GM12865 (cell line): ENCODE results near the gene GPLD1.
"Not testable (repeated sequence)": the region's sequence is repeated elsewhere in the genome, so short reads cannot be mapped to it uniquely, and the experiment has no call there.

Experiments
- DNase-seq: peaks from one replicate; pipeline ENCODE4 v3.0.0; 2010; ENCODE audit warnings: low read depth
- H3K4me3 ChIP-seq: 2 replicates; pipeline ENCODE4 v1.5.1; 2011; ENCODE audit warnings: mild to moderate bottlenecking, low read depth, low read length, control low read depth
- TF ChIP-seq, protein P1 (sequence below): IDR thresholded peaks from 2 replicates; pipeline ENCODE4 v1.5.1; 2011; ENCODE audit warnings: low read length, control low read depth, low read depth, inconsistent platforms; ENCODE audit not compliant: insufficient read depth; ENCODE audit errors: missing control alignments

The GPLD1 gene

DNA sequence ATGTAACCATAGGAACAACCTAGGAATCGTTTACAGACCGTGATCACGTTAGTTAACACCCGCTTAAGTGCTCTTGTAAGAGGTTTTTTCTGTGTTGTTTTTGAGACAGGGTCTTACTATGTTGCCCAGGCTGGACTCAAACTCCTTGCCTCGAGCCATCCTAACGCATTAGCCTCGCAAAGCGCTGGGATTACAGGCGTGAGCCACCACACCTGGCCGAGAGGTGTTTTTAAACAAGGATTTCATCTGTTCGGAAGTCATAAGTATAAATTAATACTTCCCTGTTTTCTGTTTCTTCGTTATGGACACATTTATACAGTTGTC lies 85.9 kb downstream of the GPLD1 start:
- peak overlapping the region; percentile 77 for H3K4me3 ChIP-seq
- TF ChIP-seq, protein P1, sequence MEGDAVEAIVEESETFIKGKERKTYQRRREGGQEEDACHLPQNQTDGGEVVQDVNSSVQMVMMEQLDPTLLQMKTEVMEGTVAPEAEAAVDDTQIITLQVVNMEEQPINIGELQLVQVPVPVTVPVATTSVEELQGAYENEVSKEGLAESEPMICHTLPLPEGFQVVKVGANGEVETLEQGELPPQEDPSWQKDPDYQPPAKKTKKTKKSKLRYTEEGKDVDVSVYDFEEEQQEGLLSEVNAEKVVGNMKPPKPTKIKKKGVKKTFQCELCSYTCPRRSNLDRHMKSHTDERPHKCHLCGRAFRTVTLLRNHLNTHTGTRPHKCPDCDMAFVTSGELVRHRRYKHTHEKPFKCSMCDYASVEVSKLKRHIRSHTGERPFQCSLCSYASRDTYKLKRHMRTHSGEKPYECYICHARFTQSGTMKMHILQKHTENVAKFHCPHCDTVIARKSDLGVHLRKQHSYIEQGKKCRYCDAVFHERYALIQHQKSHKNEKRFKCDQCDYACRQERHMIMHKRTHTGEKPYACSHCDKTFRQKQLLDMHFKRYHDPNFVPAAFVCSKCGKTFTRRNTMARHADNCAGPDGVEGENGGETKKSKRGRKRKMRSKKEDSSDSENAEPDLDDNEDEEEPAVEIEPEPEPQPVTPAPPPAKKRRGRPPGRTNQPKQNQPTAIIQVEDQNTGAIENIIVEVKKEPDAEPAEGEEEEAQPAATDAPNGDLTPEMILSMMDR: no peak
- DNase-seq: no peak

DNA sequence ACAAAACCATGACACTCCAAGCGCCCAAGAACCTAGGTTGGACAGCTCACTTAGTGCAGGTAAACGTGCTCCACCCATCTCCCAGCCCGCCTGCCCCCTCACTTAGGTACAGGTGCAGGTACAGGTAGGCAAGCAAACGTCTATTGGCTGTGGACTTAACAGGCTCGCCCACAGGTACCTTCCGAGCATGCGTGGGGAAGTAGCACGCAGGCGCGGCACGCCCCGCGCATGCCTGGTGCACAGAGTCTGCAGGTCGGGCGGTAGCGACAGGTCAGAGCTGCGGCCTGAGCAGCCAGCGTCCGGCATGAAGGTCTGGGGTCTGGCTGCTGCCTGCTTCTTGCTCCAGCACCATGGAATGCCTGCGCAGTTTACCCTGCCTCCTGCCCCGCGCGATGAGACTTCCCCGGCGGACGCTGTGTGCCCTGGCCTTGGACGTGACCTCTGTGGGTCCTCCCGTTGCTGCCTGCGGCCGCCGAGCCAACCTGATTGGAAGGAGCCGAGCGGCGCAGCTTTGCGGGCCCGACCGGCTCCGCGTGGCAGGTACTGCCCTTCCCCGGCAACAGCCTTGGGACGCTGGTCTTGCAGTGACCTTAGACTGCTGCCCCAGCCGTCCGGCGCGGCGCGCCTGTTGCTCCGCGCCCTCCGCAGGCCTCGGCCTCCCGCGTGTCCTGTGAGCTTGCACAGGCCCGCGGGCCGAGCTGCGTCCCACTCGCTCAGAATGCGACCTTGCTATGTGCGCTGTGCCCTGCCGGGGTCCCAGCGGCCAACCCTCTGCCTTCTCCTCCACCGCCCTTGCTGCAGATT lies 86.5 kb downstream of the GPLD1 start, which contains the start of gene MRS2:
TSS of gene MRS2 (plus strand) at position 240 of the 804 bp plus-strand sequence. CDS start at position 351, 111 bp downstream.
- peak within 1 kb of the TSS; percentile 77 for H3K4me3 ChIP-seq
- peak; percentile 92 for DNase-seq
- TF ChIP-seq, protein P1: no peak

DNA sequence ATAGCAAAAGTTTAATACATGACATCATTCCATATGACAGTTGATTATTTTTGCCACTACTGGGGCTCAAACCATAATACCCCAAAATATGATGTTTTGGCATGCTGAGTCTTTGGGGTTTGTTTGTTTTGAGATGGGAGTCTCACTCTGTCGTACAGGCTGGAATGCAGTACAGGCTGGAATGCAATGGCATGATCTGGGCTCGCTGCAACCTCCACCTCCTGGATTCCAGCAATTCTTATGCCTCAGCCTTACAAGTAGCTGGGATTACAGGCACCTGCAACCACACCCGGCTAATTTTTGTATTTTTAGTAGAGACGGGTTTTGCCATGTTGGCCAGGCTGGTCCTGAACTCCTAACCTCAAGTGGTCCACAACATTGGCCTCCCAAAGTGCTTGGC lies 87.9 kb downstream of the GPLD1 start:
- no peak for DNase-seq
- TF ChIP-seq, protein P1: no peak

DNA sequence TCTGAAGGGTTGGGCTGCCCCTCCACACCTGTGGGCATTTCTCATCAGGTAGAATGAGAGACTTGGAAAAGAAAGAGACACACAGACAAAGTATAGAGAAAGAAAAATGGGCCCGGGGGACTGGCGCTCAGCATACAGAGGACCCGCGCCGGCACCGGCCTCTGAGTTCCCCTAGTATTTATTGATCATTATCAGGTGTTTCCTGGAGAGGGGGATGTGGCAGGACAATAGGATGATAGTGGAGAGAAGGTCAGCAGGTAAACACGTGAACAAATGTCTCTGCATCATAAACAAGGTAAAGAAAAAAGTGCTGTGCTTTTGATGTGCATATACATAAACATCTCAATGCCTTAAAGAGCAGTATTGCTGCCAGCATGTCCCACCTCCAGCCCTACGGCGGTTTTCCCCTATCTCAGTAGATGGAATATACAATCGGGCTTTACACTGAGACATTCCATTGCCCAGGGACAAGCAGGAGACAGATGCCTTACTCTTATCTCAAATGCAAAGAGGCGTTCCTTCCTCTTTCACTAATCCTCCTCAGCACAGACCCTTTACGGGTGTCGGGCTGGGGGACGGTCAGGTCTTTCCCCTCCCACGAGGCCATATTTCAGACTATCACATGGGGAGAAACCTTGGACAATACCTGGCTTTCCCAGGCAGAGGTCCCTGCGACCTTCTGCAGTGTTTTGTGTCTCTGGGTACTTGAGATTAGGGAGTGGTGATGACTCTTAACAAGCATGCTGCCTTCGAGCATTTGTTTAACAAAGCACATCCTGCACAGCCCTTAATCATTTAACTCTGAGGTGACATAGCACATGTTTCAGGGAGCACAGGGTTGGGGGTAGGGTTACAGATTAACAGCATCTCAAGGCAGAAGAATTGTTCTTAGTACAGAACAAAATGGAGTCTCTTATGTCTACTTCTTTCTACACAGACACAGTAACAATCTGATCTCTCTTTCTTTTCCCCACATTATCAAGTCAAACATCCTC lies 89.0 kb downstream of the GPLD1 start:
- not testable (repeated sequence) for DNase-seq

More for the DNA sequence above, 87.9 kb downstream of the GPLD1 start:
- H3K4me3 ChIP-seq: no peak overlapping the region

DNA sequence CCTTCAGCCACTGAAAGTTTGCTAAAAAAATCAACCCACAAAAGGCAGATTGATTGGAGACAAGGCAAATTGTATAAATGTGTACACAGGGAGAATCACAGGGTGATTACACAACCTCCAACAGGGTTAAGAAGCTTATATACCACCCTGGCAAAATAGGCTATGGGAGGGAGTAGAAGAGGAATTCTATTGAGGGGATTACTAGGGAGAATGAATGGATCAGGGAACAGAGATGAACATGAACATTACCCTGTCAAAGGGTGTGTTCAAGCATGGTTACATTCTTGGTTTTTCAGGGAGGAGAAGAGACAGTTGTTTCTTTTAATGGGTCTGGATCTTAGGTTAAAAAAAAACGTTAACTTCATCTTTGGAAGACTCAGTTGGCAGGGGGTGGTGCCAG lies 91.7 kb downstream of the GPLD1 start:
- DNase-seq: no peak
- no peak overlapping the region for H3K4me3 ChIP-seq
- TF ChIP-seq, protein P1: no peak

More for the DNA sequence above, 89.0 kb downstream of the GPLD1 start:
- H3K4me3 ChIP-seq: not testable (repeated sequence)

DNA sequence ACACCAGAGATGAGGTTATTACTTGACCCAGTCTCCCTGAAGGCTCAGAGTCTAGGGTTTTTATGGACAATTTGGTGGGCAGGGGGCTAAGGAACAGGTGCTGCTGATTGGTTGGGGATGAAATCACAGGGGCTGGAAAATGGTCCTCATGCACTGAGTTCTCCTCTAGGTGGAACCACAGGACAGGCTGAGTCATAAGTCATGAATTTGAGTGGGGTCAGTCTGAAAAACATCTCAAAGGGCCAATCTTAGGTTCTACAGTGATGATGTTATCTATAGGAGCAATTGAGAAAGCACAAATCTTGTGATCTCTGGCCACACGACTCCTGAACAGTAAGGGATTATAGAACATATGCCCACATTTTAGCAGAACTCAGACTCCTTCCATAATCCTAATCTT lies 92.6 kb downstream of the GPLD1 start:
- DNase-seq: no peak
- TF ChIP-seq, protein P1: no peak
- no peak overlapping the region for H3K4me3 ChIP-seq

DNA sequence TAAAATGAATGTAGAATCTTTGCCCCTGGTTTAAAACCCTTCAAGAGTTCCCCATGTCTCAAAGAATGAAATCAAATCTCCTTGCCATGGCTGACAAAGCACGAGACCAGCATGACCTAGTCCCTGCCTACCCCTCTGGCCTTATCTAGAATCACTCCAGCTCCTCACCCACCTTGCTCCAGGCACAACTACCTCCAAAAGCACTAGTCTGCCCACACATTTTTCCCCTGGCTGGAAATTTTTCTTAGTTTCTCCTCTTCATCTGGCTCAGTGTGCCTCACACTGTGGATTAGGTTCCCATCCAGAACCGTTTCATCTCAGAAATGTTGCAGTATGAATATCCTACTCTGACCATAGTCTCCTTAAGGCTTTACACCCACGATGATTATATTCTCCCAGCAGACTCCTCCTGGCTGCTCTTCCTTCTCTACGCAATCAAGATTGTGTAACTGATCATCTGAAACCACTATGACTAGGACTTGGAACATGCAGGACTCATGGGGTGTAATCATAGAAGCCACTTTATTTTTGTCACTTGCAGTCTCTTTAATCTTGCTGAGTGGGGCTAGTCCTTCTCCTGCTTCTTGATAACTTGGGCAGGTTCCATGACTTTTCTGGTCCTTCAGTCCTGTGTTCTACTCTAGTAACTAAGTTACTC lies 94.5 kb downstream of the GPLD1 start:
- H3K4me3 ChIP-seq: no peak overlapping the region
- no peak for DNase-seq
- TF ChIP-seq, protein P1: no peak
